Epithelial cell of proximal tubule (primary cell): Measurements from ENCODE around the gene MYO15A. TPM values are rescaled to one million over a fixed set of nuclear protein-coding genes. Genes with fewer than 3 reads are reported as not detected.

Experiments
- DNase-seq: peaks from one replicate; pipeline ENCODE4 v3.0.0-alpha.2; 2011; ENCODE audit warnings: low read depth
- H3K4me3 ChIP-seq: 2 replicates; pipeline ENCODE4 v1.5.1; 2011; ENCODE audit warnings: low read depth, mild to moderate bottlenecking, low read length
- CTCF ChIP-seq: conservative IDR thresholded peaks from 2 replicates; pipeline ENCODE4 v1.5.1; 2012; ENCODE audit warnings: low read depth, mild to moderate bottlenecking, low read length
- total RNA-seq: library from RNA; depleted of rRNA; stranded (reverse); fragments of >200 nt; gene quantifications from 2 replicates; pipeline ENCODE4 v1.2.3, GENCODE V29; 2015

The MYO15A gene
- total RNA-seq, 1 donor from 2014 or later, result 0.17 TPM

- peak within 1 kb of the TSS; percentile 90 for H3K4me3 ChIP-seq
- no peak for TF ChIP-seq CTCF
- DNase-seq, result peak; percentile 19
Observed at GRCh38 chr17:18087610-18088491, 20.7 kb upstream of the MYO15A start, which contains the start of gene DRG2. TSS of gene DRG2 (plus strand) at chr17:18087948. CDS start at chr17:18088024, 76 bp downstream.

- TF ChIP-seq CTCF, result no peak
- DNase-seq, result no peak
- no peak overlapping the region for H3K4me3 ChIP-seq
Observed at GRCh38 chr17:18089613-18090012, 18.9 kb upstream of the MYO15A start.

GRCh38 chr17:18093616-18094408 lies 14.7 kb upstream of the MYO15A start:
- DNase-seq, result peak; percentile 33
- H3K4me3 ChIP-seq, result no peak overlapping the region
- peak; percentile 61 for TF ChIP-seq CTCF

GRCh38 chr17:18094409-18094807 lies 14.1 kb upstream of the MYO15A start:
- H3K4me3 ChIP-seq, result no peak overlapping the region
- DNase-seq, result no peak
- no peak for TF ChIP-seq CTCF

GRCh38 chr17:18099516-18099915 lies 9.0 kb upstream of the MYO15A start:
- no peak overlapping the region for H3K4me3 ChIP-seq
- TF ChIP-seq CTCF, result no peak
- DNase-seq, result no peak

GRCh38 chr17:18100616-18101015 lies 7.9 kb upstream of the MYO15A start:
- no peak for TF ChIP-seq CTCF
- no peak overlapping the region for H3K4me3 ChIP-seq
- DNase-seq, result no peak
